ENCODE results near the gene CBARP.

The CBARP gene

DNA sequence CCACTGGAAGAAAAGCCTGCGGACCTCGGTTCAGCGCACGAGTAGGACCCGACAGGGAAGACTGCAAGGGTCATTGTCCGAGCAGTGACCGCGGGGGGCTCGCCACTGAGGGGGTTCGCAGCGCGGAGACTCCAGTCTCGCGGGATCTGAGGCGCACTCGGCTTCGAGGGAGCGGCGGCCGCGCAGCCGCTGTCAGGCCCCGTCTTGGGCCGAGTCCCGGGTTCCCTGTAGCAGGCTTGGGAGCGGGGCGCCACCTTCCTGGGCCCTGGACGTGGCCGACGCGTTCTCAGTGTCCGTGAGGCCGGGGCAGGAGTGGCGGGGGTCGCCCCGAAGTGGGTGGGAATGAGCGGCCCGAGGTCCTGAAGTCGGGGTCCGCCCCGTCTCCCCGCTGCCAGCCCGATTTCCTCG lies 37.1 kb upstream of the CBARP start:
- DNase-seq = no peak

DNA sequence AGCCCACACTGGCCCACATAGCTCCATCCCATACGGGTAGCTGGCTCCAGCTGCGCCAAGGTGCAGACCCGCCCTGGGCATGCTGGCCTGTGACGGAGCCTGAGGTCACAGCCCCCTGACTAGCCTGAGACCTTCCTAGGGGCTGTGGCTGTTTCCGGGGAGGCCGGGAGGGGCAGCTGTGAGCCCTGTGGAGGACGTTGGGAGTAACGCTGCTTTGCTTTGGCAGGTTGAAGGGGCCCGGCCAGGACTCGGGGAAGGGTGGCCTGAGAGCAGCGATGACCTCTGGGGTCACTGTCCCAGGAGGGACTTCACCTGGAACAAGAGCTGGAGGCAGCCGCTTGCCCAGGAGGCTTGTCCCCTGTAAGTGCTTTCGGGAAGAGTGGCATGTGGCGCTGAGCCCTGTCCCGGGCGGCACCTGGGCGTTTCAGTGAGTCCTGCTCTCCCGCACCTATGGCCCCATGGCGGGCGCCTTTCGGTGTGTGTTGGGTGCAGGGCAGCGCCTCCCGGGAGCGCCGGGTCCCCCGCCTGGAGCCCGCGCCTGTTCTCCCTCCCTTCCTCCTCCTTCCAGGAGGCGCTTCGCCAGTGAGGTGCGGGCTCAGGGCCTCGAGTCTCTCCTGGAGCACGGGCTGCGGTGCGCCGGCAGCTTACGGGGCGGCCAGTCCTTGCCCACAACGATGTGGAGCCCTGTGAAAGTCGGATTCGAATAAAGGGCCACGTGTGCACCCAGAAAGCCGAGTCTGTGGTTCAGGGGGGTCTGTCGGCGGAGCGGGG lies 36.5 kb upstream of the CBARP start:
- DNase-seq = no peak

DNA sequence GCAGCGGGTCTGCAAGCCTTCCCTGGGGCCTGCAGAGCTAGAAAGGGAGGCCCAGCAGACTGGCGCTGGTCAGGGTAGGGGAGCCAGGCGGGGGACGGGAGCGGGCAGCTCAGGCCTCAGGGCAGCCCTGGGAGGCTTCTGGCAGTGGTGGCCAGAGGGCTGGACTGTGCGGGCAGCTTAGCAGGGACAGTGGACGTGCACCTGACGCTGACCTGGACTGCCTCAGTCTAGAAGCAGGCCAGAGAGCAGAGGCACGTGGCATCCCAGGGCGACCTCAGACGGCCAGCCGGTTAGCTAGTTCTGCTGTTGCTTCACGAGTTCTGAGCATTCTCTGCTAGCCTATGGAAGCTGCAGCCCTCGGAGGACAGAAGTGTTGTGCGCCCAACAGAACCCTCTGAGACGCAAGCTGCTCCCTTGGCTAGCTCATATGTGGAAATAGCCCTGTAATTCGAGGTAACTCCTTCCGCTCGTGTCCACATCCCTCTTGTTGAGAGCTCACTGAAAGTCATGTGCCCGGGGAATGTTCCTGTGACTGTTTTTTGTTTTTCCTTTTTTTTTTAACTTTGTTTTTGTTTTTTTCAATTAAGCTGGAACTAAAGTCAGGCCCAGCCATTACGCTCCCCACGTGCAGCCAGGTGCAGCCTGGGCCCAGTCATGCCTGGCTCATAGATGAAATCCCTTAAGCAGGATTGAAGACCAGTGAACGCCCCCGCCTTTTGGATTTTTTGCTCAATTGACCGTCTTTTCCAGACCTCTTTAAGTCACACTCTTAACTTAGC lies 35.6 kb upstream of the CBARP start:
- DNase-seq = no peak

DNA sequence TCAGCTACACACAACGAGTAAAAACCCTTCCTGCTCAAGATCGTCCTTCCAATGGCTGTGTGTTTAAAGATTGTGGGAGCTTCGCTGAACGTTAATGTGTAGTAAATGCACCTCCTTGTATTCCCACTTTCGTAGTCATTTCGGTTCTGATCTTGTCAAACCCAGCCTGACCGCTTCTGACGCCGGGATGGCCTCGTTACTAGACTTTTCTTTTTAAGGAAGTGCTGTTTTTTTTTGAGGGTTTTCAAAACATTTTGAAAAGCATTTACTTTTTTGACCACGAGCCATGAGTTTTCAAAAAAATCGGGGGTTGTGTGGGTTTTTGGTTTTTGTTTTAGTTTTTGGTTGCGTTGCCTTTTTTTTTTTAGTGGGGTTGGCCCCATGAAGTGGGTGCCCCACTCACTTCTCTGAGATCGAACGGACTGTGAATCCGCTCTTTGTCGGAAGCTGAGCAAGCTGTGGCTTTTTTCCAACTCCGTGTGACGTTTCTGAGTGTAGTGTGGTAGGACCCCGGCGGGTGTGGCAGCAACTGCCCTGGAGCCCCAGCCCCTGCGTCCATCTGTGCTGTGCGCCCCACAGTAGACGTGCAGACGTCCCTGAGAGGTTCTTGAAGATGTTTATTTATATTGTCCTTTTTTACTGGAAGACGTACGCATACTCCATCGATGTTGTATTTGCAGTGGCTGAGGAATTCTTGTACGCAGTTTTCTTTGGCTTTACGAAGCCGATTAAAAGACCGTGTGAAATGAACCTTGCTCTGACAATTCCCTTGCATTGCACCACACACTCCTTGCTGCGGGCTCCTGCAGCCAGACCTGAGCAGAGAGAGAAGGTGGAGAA lies 34.8 kb upstream of the CBARP start:
- DNase-seq = no peak

DNA sequence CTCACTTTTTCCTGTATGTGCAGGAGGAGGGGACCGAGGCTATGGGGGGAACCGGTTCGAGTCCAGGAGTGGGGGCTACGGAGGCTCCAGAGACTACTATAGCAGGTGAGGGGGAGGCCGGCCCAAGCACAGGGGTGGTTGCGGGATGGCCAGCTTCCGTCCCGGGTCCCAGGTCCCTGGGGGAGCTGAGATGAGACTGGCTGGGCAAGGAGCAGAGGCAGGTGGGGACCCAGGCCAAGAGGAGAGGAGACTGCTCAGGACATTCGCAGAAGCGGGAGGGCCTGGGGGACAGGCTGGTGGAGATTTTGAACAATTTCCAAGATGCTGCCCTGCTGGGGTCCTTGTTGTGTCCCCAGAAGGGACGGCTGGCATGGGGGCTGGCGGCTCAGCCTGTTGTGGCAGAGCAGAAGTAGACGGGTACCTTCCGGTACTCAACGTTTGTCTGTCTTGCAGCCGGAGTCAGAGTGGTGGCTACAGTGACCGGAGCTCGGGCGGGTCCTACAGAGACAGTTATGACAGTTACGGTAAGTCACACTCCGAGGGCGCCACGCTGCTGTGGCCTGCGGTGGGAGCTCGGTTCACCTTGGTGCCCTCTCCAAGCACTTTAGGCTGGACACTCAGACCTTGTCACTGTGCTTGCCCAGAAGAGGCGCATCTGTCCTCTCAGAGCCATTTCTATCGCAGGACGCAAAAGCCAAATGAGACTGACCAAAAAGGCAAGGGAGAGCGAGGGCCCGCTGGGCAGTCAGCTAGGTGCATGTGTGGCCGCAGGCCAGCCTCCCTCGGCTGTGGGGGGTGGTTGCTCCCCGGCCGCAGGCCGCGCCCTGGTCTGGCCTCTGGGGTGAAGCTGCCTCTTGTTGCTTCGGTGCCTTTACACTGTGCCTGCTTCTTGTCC lies 34.0 kb upstream of the CBARP start:
- no peak for DNase-seq

DNA sequence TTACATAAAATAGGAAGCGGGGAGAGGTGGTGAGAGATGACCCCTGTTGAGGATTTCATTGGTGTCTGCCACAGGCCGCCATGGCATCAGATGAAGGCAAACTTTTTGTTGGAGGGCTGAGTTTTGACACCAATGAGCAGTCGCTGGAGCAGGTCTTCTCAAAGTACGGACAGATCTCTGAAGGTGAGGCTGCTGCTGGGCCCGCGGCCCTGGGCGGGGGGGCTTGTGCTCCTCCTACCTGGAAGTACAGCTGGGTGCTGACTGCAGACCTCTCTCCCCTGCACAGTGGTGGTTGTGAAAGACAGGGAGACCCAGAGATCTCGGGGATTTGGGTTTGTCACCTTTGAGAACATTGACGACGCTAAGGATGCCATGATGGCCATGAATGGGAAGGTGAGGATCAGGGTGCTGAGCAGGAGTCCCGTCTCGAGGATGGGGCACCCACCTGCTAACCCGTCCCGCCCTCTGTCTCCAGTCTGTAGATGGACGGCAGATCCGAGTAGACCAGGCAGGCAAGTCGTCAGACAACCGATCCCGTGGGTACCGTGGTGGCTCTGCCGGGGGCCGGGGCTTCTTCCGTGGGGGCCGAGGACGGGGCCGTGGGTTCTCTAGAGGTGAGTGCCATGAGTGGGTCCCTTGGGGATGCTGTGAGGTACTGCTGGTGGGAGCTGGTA lies 33.2 kb upstream of the CBARP start:
- no peak for DNase-seq

DNA sequence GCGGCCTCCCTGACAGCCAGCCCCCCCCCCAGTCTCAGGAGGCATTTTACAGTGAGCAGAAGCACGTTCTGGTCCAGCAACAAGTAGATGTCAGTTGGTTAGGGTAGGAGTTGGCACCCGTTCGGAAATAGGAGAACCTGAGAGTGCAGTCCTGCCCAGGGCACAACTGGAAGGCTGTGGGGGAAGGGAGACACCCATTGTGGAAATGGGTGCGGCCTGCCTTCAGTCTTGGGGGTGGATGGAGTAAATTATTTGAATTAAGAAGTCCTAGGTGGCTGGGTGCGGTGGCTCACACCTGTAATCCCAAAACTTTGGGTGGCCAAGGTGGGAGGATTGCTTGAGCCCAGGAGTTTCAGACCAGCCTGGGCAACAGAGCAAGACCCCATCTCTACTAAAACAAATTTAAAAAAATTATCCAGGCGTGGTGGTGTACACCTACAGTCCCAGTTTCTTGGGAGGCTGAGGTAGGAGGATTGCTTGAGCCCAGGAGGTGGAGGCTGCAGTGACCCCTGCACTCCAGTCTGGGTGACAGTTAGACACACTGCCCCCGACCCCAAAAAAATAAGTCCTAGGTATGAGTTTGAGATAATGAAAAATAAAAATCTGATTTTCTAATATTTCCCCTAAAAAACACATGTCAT lies 32.5 kb upstream of the CBARP start:
- DNase-seq = no peak

DNA sequence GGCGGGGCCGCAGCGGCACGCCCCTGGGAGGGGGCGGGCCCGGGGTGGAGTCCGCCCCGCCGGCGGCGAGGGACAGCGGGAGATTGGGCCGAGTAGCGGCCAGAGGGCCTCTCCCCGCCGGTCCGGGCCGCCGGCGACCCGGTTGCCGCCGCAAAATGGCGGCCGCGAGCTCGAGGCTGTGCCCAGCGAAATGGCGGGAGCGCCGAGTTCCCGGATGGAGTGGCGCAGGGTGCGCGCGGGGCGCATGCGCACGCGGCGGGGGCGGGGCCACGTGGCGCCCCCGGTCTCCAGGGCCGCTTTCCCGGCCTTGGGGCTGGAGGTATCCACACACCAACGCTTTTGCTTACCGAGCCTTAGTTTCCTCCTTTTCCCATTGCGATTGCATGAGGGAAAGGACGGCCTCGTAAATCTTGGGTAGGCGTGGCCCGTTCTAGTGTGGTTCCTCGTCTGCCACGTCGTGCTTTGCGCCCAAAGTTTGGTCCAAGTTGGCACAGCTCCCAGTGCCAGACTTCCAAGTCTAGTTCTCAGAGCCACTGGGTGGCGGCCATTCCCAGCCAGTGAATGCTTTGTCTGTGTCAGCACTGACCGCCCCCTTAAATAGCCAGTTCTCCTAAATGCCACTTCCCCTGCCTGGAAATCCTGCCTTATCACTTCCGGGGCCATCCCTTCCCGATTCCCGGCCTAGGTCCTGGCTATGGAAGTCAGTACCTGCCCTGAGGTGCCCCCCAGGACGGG lies 31.8 kb upstream of the CBARP start:
- peak; percentile 83 for DNase-seq

DNA sequence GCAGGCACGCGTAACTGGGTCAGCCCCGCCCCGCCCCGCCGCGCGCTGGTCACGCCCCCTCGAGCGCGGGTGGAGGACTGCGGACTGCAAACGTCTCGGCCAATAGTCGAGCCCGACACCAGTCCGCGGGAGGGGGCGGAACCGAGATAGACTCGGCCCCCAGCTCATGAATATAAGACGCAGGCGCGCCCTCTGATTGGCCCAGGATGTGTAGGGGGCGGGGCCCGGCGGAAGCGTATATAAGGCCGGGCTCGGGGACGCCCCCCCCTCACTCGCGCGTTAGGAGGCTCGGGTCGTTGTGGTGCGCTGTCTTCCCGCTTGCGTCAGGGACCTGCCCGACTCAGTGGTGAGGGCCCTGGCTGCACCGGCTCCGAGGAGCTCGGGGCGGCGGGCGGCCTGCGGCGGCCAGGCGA lies 31.3 kb upstream of the CBARP start, which contains the start of gene CIRBP:
Gene CIRBP (plus strand): TSS at position 268 of the 413 bp plus-strand sequence. CDS start 1,602 bp downstream, outside the sequence.
- DNase-seq = peak; percentile 91

DNA sequence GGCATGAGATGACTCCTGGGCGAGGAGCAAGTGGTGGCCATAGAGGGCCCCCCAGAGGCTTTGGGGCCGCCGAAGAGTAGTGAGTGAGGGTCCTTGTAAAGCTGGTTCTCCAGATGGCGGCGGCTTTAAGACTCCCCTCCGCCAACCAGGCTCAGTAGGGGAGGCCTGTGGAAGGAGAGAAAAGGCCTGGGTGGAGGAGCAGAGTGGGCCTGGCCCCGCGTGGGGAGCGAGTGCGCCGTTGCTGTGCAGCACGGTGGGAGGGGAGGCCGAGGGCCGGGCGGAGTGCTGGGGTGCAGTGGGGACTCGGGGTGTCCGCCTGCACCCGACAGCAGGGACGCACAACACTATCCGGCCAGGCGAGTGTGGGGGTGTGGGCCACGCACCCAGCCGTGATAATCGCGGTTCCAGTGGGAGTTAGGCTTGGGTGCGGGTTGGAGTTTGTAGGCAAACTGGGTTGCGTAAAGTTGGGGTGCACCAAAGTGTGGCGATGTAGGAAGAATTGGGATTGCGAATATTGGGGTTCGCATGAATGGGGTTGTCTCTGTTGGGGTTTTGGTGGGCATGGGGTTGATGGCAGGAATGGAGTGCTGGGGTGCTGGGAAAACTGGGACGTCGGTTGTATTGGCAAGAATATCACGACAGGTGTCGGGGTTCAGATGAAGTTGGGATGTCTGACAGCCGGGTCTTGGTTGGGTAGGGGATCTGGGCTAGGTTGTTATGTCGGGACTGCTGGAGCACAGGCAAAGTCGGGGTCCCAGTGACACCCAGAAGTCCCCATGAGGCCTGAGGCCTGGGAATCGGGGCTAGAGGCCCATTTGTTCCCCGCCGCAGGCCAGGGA lies 30.6 kb upstream of the CBARP start:
- DNase-seq = no peak

DNA sequence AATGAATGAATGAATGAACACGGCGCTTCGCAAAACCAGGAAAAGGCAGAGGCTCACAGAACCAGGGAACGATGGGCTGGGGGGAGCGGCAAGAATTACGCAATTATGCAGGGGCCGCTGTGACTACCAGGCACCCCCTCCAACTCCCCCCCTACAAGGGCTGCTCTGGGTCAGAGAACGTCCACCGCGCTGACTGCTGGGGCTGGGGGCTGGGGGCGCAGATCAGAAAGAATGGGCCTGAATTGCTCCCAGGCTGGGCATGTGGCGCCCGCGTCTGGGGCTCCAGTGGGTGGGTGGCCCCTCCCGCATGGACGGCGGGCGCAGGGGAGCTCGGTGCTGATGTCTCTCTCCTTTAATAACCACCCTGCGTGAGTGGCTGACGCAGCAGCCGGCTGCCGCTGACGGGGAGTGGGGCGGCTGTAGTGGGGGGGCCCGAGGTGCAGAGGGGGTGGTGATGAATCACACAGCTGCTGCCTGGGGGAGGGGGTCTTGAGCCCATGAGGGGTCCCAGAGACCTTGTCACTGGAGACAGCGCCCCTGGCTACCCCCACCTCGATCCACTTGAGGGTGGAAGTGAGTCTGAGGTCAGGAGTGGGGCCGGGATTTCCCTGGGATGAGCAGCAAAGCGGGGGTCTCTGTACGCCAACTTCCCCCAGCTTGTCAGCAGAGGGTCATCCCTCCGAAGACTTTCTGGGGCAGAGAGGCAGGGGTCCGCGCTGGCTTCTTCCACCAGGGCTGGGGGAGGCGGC lies 29.8 kb upstream of the CBARP start:
- DNase-seq = no peak

DNA sequence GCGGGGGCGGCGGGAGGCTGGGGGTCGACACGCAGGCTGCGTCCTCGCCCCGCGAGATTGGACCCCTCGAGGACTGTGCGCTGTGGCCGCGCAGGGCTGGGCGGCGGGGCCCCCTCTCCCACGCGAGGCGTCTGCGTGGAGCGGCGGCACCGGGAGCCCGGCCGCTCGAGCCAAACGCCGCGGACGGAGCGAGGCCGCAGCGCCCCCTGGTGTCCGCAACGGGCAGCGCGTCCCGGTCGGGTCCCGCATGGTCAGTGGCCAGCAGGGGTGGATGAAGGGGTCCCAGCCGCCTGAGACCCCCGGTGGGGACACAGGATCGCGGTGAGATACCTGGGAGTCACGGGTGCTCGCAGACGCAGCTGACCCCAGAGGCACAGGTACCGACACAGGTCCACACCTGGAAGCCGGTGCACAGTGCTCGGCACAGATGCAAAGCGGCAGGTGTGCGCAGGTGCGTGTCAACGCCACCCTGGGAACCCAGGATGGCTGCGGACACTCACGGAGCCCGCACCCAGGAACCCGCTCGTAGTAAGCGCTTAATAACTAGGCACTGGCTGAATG lies 29.2 kb upstream of the CBARP start:
- peak; percentile 35 for DNase-seq

DNA sequence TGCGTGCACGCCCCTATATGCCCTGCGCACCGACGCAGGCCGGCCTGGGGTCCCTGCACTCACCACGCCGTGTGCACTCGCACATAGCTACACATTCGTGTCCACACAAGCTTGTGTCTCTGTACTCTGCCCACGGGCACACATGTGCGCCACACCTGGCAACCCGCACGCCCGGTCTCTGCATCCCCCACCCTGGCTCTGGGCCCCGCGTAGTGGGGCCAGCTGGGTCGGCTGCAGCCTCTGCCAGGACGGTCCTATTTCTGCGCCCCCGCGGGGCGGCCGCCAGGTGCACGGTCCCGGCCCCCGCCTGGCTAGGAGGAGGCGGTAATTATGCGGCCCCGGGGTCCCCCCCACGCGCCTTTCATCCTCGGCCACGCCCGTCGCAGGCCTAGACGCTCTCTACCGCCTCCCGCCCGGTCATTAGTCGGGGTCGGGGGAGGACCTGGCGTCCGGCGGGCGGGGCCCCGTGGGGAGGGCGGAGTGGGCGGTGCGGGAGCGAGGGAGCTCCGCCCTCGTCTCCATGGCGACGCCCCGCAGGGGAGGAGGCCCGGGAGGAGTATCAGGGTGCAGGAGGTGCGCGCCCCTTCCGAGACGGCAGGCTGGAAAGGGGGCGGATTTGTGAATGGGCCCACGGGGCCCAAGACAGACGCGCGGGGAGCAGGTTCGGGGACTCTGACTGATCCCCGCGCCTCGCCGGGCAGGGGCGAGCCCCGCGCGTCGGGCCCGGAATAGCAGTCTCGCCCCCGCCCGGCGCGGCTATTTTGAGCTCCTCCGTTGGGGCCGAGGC lies 28.5 kb upstream of the CBARP start:
- peak; percentile 61 for DNase-seq

DNA sequence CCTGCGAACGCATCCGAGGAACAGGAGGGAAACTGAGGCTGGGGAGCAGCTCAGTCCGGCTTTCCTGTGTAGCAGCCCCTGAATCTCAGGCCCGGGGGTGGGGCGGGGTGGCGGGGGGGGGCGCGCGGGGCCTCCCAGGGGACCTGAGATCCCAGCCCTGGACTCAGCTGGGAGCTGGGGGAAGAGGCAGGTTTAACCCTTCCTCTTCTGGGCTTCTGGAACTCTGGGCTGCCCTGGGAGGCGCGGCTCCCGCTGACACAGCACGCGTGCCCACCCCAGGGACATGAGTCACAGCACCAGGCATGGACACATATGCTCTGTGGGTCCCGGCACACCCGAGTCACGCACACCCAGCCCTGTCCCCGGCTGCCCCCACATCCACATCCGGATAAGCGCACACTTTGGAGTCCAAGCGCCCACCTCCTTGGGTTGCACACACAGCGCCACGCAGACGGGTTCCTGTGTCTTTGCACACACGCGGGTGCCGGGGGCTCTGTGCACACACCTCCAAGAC lies 27.9 kb upstream of the CBARP start:
- DNase-seq = no peak

DNA sequence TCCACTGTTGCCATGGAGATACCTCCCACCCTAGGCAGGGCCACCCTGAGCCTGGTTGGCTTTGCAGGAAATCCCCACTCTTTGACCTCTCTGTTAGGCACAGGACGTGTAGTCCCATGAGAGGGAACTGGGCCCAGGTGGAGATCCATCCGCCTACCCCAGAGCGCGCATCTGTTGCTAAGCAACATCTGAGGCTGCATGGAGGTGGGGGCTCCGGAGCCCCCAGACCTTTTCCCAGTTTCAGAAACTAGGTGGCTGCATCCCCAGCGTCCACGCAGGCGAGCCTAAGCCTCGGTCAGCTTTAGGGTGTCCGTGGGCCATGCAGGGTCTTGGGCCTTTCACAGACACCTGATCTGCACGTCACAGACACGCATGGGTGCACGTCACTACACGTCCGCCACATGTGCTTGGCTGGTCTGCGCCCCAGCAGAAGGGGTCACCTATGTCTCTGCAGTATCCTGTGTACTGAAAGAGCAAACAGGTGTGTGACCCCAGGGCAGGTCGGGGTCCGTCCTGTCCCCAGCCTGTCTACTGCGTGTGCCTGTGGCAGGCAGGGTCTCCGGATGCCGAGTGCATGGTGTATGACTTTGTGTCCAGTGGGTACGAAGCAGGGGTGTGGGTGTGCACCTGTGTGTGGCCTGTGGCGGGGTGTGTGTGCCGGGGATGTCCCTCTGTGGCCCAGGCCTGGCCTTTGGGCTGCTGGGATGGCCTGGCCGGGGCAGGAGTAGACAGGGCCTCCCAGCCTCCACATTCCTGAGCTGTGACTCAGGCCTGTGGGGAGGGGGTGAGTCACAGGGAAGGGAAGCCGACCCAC lies 27.2 kb upstream of the CBARP start:
- DNase-seq = no peak

DNA sequence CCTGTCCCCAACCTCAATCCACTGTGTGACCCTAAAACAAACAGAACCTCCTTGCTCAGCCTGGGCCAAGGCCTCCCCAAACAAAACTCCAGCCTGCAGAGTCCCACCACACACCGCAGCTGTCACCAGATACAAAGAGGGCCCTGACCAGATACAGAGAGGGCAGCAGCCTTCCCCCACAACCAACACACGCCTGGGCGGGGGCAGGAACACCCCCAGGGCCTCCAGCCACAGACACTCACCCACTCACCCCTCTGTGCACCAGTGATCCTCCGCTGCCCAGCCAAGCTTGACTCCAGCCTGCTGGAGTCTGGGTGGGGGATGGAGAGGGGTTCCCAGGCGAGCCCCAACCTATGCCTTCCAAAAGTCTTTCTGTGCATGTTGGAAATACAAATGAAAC lies 25.4 kb upstream of the CBARP start:
- DNase-seq = no peak
